Endothelial cell of umbilical vein (primary cell): ENCODE measurements around the gene BCAS3. TPM values are rescaled to one million over a fixed set of nuclear protein-coding genes. Genes with fewer than 3 reads are reported as not detected.

ENCODE experiments used
- BruUV-seq: library from RNA; stranded (reverse); fragments of 400-500 nt; replicated peaks from 2 replicates; lab custom pipeline; 2021; lab: Mats Ljungman, UMichigan
- CTCF ChIA-PET: fragments of 300-600, 350-600 bp; sonication (Branson Sonifier 250); formaldehyde crosslinking; loops from one replicate; lab custom pipeline; 2021; ENCODE audit warnings: antibody characterized with exemption, inconsistent platforms; lab: Charles Lee
- POLR2A ChIA-PET: fragments of 300-600, 350-600 bp; sonication (Branson Sonifier 250); formaldehyde crosslinking; loops from one replicate; lab custom pipeline; 2021; ENCODE audit warnings: antibody characterized with exemption, inconsistent platforms; lab: Charles Lee
- DNase-seq: peaks from one replicate; pipeline ENCODE4 v3.0.0-alpha.2; 2011; ENCODE audit warnings: low read depth, low spot score
- FAIRE-seq: peaks from 2 replicates; lab custom pipeline; 2011; peaks lifted over from hg19 to GRCh38; lab: Jason Lieb, UNC
- H2AFZ ChIP-seq: 2 replicates; pipeline ENCODE4 v1.6.0; 2012; ENCODE audit warnings: low read depth, low read length, control low read depth, inconsistent platforms
- H3K27ac ChIP-seq: 2 replicates; pipeline ENCODE4 v1.5.1; 2011; ENCODE audit warnings: low read depth, mild to moderate bottlenecking, control low read depth, low read length, moderate library complexity; ENCODE audit not compliant: insufficient read depth
- H3K27me3 ChIP-seq, 2 experiments: 2 replicates each; pipeline versions ENCODE4 v1.6.0 to v1.6.1; 2011; ENCODE audit warnings: low read length in 2 of 2, mixed read lengths in 1 of 2; ENCODE audit not compliant: control insufficient read depth in 2 of 2, insufficient read depth in 2 of 2
- H3K36me3 ChIP-seq, 2 experiments: 2 replicates in 1 of 2; 3 replicates in 1 of 2; pipeline ENCODE4 v1.5.1; 2011; ENCODE audit warnings: low read length in 2 of 2, mild to moderate bottlenecking in 1 of 2, moderate library complexity in 1 of 2; ENCODE audit not compliant: control insufficient read depth in 2 of 2, insufficient read depth in 2 of 2; ENCODE audit errors: extremely low read depth in 1 of 2
- H3K4me1 ChIP-seq: 3 replicates; pipeline ENCODE4 v1.5.1; 2011; ENCODE audit warnings: mild to moderate bottlenecking, low read length; ENCODE audit not compliant: control insufficient read depth, insufficient read depth; ENCODE audit errors: extremely low read depth
- H3K4me2 ChIP-seq: 2 replicates; pipeline ENCODE4 v1.6.1; 2011; ENCODE audit warnings: low read length, control low read depth, mixed read lengths; ENCODE audit not compliant: insufficient read depth
- H3K4me3 ChIP-seq, 3 experiments: fragments of 200-600 bp in 1 of 3; sonication (generic), shearing (Covaris generic) in 1 of 3; replicated peaks in 1 of 3; 2 replicates each; pipeline ENCODE4 v1.5.1; 2011 to 2016; ENCODE audit warnings: control low read depth in 3 of 3, low read length in 3 of 3, mild to moderate bottlenecking in 2 of 3, inconsistent platforms in 1 of 3, low read depth in 1 of 3, moderate library complexity in 1 of 3; ENCODE audit not compliant: insufficient read depth in 1 of 3
- H3K79me2 ChIP-seq: 2 replicates; pipeline ENCODE4 v1.6.0; 2012; ENCODE audit warnings: low read length, inconsistent platforms; ENCODE audit not compliant: control insufficient read depth, insufficient read depth
- H3K9ac ChIP-seq: replicated peaks from 2 replicates; pipeline ENCODE3; 2011; ENCODE audit warnings: low read length, control low read depth; ENCODE audit not compliant: insufficient read depth; ENCODE audit errors: extremely low read depth
- H3K9me1 ChIP-seq: replicated peaks from 3 replicates; pipeline ENCODE4 v1.6.0; 2011; ENCODE audit warnings: mild to moderate bottlenecking, low read length; ENCODE audit not compliant: control insufficient read depth, insufficient read depth; ENCODE audit errors: extremely low read depth
- H3K9me3 ChIP-seq: replicated peaks from 2 replicates; pipeline ENCODE4 v1.5.1; 2012; ENCODE audit warnings: low read length, inconsistent platforms; ENCODE audit not compliant: control insufficient read depth, insufficient read depth
- H4K20me1 ChIP-seq: replicated peaks from 2 replicates; pipeline ENCODE3; 2011; ENCODE audit warnings: mild to moderate bottlenecking, low read length; ENCODE audit not compliant: control insufficient read depth, insufficient read depth; ENCODE audit errors: extremely low read depth
- CTCF ChIP-seq, 2 donors: IDR thresholded peaks; 1 replicate in 1 of 2; 2 replicates in 1 of 2; pipeline ENCODE4 v1.5.1; 2011; ENCODE audit warnings: low read length in 2 of 2, mild to moderate bottlenecking in 2 of 2, moderate library complexity in 2 of 2, control low read depth in 1 of 2, inconsistent platforms in 1 of 2, low read depth in 1 of 2; ENCODE audit not compliant: insufficient read depth in 1 of 2; ENCODE audit errors: extremely low read depth in 1 of 2
- EZH2 ChIP-seq: IDR thresholded peaks from 2 replicates; pipeline ENCODE4 v1.6.1; 2012; ENCODE audit warnings: borderline replicate concordance, low read depth, mild to moderate bottlenecking, moderate library complexity, low read length, inconsistent platforms; ENCODE audit not compliant: severe bottlenecking
- FOS ChIP-seq: IDR thresholded peaks from 2 replicates; pipeline ENCODE4 v1.6.1; 2011; ENCODE audit warnings: mild to moderate bottlenecking, low read length, moderate library complexity, borderline replicate concordance; ENCODE audit not compliant: insufficient read depth
- JUN ChIP-seq: IDR thresholded peaks from 2 replicates; pipeline ENCODE4 v1.6.1; 2011; ENCODE audit warnings: borderline replicate concordance, low read depth; ENCODE audit not compliant: insufficient read length, insufficient read depth
- MAX ChIP-seq: IDR thresholded peaks from 2 replicates; pipeline ENCODE4 v1.6.1; 2011; ENCODE audit not compliant: insufficient read depth, insufficient read length
- MYC ChIP-seq: IDR thresholded peaks from one replicate; pipeline ENCODE4 v1.6.1; 2011; ENCODE audit warnings: mild to moderate bottlenecking, low read depth, low read length
- POLR2A ChIP-seq: IDR thresholded peaks from 2 replicates; pipeline ENCODE4 v1.6.1; 2012; ENCODE audit warnings: low read depth, mild to moderate bottlenecking, control low read depth, low read length
- POLR2AphosphoS5 ChIP-seq: IDR thresholded peaks from 2 replicates; pipeline ENCODE4 v1.6.1; 2012; ENCODE audit warnings: low read depth, mild to moderate bottlenecking, control low read depth, low read length, moderate library complexity; ENCODE audit not compliant: insufficient read depth
- dilution Hi-C: fragments of 300-500 bp; cut with MboI; formaldehyde crosslinking; loops from one replicate; pipeline ENCODE4 v1.15.0; 2019; ENCODE audit warnings: low sequenced_read_pairs; ENCODE audit not compliant: extremely low pct_ligation_motif_present
- intact Hi-C: fragments of 100-400 bp; cut with micrococcal nuclease; formaldehyde crosslinking; loops from one replicate; pipeline ENCODE4 v1.10.0; 2022
- polyA plus RNA-seq, 4 experiments: library from polyadenylated mRNA; depleted of rRNA in 3 of 4; stranded (reverse) in 3 of 4; unstranded in 1 of 4; fragments of >200 nt; gene quantifications; 2 replicates each; pipeline versions ENCODE4 v1.2.1 to v1.2.3, GENCODE V29; 2011 to 2012; ENCODE audit warnings: missing spikeins in 1 of 4
- total RNA-seq: library from RNA; stranded (reverse); gene quantifications from 2 replicates; pipeline ENCODE4 v1.2.3, GENCODE V29; 2021

Gene BCAS3
- total and polyA plus RNA-seq, 2 donors (not counting 3 experiments of a cell fraction or from before 2014, with no cell fraction given), result 8.2 to 16.0 TPM

GRCh38 chr17:61139219-61139618 is 461.6 kb downstream of the BCAS3 start:
- Histone ChIP-seq H3K4me3 (no peak overlapping the region), H4K20me1 (no peaks in the 10 kb centered on the region), H3K9ac (no peak overlapping the region), H3K4me2 (no peak overlapping the region), H2AFZ (no peak overlapping the region), H3K79me2 (no peaks in the 10 kb centered on the region), H3K36me3 (no peaks in the 10 kb centered on the region), H3K27ac (no peak overlapping the region), H3K9me1 (no peaks in the 10 kb centered on the region), H3K9me3 (no peaks in the 10 kb centered on the region), H3K27me3 (no peaks in the 10 kb centered on the region), H3K4me1 (no peaks in the 10 kb centered on the region)
- FAIRE-seq (no peak), DNase-seq (no peak)
- no peak for TF ChIP-seq POLR2A
- TF ChIP-seq CTCF (IDR thresholded peaks at IDR 0.05; ENCODE audit: extremely low read depth in 1 of 2, insufficient read depth in 1 of 2, low read depth in 1 of 2, low read length in 2 of 2), result no peak
- no peak for TF ChIP-seq MAX
- no peak for TF ChIP-seq EZH2
- TF ChIP-seq FOS, result no peak
- no peak for TF ChIP-seq POLR2AphosphoS5
- TF ChIP-seq MYC, result no peak
- TF ChIP-seq JUN, result no peak
- intact Hi-C loops (no loop called here), dilution Hi-C loops (no loop called here)
- POLR2A ChIA-PET, result no interaction called here
- CTCF ChIA-PET, result no interaction called here
- BruUV-seq, result no TSS peak
